GM10266 (cell line): ENCODE results near the gene ZNF407.
"Not testable (repeated sequence)": the region's sequence is repeated elsewhere in the genome, so short reads cannot be mapped to it uniquely, and the experiment has no call there.

Experiments
- DNase-seq: peaks from one replicate; pipeline ENCODE4 v3.0.0; 2012; ENCODE audit errors: extremely low spot score
- CTCF ChIP-seq: IDR thresholded peaks from 2 replicates; pipeline ENCODE4 v1.5.1; 2012; ENCODE audit warnings: mild to moderate bottlenecking, low read depth; ENCODE audit not compliant: control insufficient read depth, insufficient read depth; ENCODE audit errors: missing control alignments

Gene ZNF407

GRCh38 chr18:75100832-75101630 lies 503.4 kb downstream of the ZNF407 start:
- no peak for DNase-seq
- no peak for TF ChIP-seq CTCF

GRCh38 chr18:75101916-75102315 lies 504.2 kb downstream of the ZNF407 start:
- no peak for DNase-seq
- TF ChIP-seq CTCF = no peak

DNA sequence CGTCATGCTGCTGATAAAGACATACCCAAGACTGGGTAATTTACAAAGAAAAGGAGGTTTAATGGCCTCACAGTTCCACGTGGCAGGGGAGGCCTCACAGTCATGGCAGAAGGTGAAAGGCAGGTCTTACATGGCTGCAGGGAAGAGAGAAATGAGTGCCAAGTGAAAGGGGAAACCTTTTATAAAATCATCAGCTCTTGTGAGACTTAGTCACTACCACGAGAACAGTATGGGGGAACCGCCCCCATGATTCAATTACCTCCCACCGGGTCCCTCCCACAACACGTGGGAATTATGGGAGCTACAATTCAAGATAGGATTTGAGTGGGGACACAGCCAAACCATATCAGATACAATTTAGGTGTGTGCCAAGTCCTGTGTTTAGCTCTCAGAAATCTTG lies 506.4 kb downstream of the ZNF407 start:
- not testable (repeated sequence) for DNase-seq

DNA sequence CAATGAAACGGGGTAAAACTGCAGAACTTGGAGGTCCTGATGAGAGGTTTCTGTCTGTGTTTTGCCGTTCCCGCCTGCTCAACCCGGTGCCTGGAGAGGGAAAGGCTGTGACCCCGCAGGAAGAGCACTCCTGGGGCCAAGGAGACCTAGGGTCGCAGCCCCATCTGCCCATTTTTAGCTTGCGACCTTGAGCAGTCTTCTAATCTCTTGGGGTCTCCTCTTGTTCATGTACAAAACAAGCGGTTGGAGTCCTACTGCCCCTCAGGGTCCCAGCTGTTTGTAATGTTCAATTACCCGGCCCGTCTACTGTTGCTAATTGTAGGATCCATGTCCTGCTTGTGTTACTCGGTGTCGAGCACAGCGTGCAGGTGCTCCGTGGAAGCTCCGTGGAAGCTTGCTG lies 506.8 kb downstream of the ZNF407 start:
- no peak for TF ChIP-seq CTCF
- no peak for DNase-seq

GRCh38 chr18:75105551-75106254 lies 508.0 kb downstream of the ZNF407 start:
- no peak for TF ChIP-seq CTCF

GRCh38 chr18:75106746-75107145 lies 509.1 kb downstream of the ZNF407 start:
- TF ChIP-seq CTCF = no peak
- no peak for DNase-seq

More at GRCh38 chr18:75105551-75106254, 508.0 kb downstream of the ZNF407 start:
- DNase-seq = no peak

DNA sequence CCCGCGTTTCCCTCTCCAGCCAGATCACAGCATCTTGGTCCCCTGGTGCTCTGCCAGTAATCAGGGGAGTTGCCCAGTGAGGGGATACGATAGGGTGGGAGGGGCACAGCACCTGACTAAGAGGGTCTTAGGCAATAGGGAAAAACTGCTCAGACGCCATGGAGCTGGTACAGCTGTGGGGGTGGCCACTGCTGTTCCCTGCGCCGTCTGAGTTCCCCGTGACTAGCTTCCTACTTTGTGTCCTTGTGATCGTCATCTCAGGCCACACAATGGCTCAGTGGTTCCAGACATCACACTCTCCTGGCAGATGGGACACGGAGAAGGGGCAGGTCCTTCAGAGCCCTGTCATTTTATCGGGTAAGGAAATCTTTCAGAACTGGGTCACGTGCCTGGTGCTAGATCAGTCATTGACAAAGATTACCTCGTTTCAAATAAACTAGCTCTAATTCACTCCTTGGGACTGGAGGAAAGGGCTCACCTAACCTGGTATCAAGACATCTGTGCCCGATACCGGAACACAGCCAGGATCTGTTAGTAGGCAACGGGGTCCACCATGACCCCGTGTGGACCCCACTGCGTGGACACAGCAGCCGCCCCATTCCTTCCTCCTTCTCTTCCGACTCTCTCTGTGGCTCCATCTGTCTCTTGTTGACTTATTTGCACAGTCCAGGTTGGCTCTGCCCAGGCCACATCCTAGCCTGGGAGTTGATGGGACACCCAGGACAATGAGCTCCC lies 509.7 kb downstream of the ZNF407 start:
- no peak for DNase-seq
- no peak for TF ChIP-seq CTCF
